Ishikawa (cell line): ENCODE results near the gene IFNAR2.

Experiments used
- CEBPB ChIP-seq: IDR thresholded peaks from 2 replicates; pipeline ENCODE4 v1.6.1; 2012
- EGR1 ChIP-seq: IDR thresholded peaks from 2 replicates; pipeline ENCODE4 v1.6.1; 2012
- EP300 ChIP-seq: IDR thresholded peaks from 2 replicates; pipeline ENCODE4 v1.6.1; 2012; ENCODE audit warnings: borderline replicate concordance
- NFIC ChIP-seq: IDR thresholded peaks from 2 replicates; pipeline ENCODE4 v1.6.1; 2012
- TAF1 ChIP-seq: IDR thresholded peaks from 2 replicates; pipeline ENCODE4 v1.6.1; 2012; ENCODE audit warnings: low read depth, mild to moderate bottlenecking
- TCF12 ChIP-seq: IDR thresholded peaks from 2 replicates; pipeline ENCODE4 v1.6.1; 2012; ENCODE audit warnings: low read depth

DNA sequence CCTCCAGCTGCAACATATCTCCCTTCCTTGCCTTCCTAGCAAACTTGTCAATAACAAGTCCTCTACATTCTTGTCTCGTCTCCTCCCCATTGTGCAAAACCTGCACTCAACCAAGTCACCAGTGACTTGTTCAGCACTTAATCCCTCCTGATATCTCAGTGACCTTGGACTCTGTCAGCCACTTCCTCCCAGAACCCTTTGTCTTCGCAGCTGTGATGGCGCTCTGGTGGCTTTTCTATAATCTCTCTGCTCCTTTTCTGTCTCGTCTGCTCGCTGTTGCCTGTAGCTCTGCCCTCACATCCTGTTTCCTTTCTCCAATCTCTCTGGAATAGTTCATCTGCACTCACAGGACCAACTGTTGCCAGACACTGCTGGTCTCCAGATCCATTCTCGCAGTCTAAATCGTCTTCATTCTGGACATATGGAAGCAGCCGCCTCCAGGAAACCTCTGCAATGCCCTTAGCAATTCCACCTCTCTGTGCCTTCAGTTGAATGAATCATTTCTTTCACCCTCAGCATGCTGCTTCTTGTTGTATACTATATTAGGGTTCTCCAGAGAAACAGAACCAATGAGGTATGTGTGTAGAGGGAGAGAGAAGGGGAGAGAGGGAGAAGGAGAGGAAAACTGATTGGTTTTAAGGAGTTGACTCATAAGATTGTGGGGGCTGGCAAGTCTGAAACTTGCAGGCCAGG, 17.4 kb upstream of the IFNAR2 start:
- no peak for TF ChIP-seq EGR1
- TF ChIP-seq EP300 = no peak
- no peak for TF ChIP-seq CEBPB
- no peak for TF ChIP-seq TAF1
- no peak for TF ChIP-seq TCF12
- no peak for TF ChIP-seq NFIC
